NT2/D1 (cell line): Measurements from ENCODE around the gene SCARB1.

Experiments
- YY1 ChIP-seq: IDR thresholded peaks from 2 replicates; pipeline ENCODE4 v1.6.1; 2011; ENCODE audit not compliant: insufficient read length, insufficient read depth
- ZNF274 ChIP-seq: IDR thresholded peaks from 2 replicates; pipeline ENCODE4 v1.6.1; 2011; ENCODE audit warnings: mild to moderate bottlenecking, low read depth, low read length

- TF ChIP-seq ZNF274 = no peak
- no peak for TF ChIP-seq YY1
Observed at GRCh38 chr12:124881123-124881522, 17.5 kb upstream of the SCARB1 start.
